GM20431 (cell line): ENCODE results near the gene EXOC6B.

ENCODE experiments used
- in situ Hi-C: fragments of 300-500 bp; cut with MseI, MboI; formaldehyde crosslinking; loops from one replicate; pipeline ENCODE4 v1.15.0; 2020; ENCODE audit warnings: low sequenced_read_pairs; ENCODE audit not compliant: unreplicated experiment

Gene EXOC6B

GRCh38 chr2:72332720-72333119 lies 493.1 kb downstream of the EXOC6B start:
- in situ Hi-C loops: no loop called here

GRCh38 chr2:72330652-72331051 lies 495.2 kb downstream of the EXOC6B start:
- in situ Hi-C loops: no loop called here

- in situ Hi-C loops: no loop called here
These were observed 499.1 kb downstream of the EXOC6B start for GRCh38 chr2:72326759-72327158.

- in situ Hi-C loops: no loop called here
These were observed 500.0 kb downstream of the EXOC6B start for GRCh38 chr2:72325592-72326422.

GRCh38 chr2:72316774-72317173 lies 509.1 kb downstream of the EXOC6B start:
- in situ Hi-C loops: no loop called here

- in situ Hi-C loops: no loop called here
These were observed 525.6 kb downstream of the EXOC6B start for GRCh38 chr2:72300147-72300684.

GRCh38 chr2:72293620-72294019 lies 532.2 kb downstream of the EXOC6B start:
- in situ Hi-C loops: no loop called here

GRCh38 chr2:72292433-72292832 lies 533.4 kb downstream of the EXOC6B start:
- in situ Hi-C loops: no loop called here

GRCh38 chr2:72291059-72291458 lies 534.8 kb downstream of the EXOC6B start:
- in situ Hi-C loops: no loop called here

- in situ Hi-C loops: no loop called here
These were observed 536.1 kb downstream of the EXOC6B start for GRCh38 chr2:72289736-72290135.

GRCh38 chr2:72289283-72289682 lies 536.5 kb downstream of the EXOC6B start:
- in situ Hi-C loops: no loop called here

- in situ Hi-C loops: no loop called here
These were observed 547.8 kb downstream of the EXOC6B start for GRCh38 chr2:72278046-72278445.

- in situ Hi-C loops: no loop called here
These were observed 549.0 kb downstream of the EXOC6B start for GRCh38 chr2:72276876-72277275.

- in situ Hi-C loops: no loop called here
These were observed 549.5 kb downstream of the EXOC6B start for GRCh38 chr2:72276356-72276755.

- in situ Hi-C loops: no loop called here
These were observed 550.7 kb downstream of the EXOC6B start for GRCh38 chr2:72275084-72275483.

- in situ Hi-C loops: no loop called here
These were observed 551.4 kb downstream of the EXOC6B start for GRCh38 chr2:72274380-72274797.

GRCh38 chr2:72273384-72273783 lies 552.4 kb downstream of the EXOC6B start:
- in situ Hi-C loops: no loop called here

- in situ Hi-C loops: no loop called here
These were observed 553.8 kb downstream of the EXOC6B start for GRCh38 chr2:72271766-72272641.

GRCh38 chr2:72271276-72271614 lies 554.6 kb downstream of the EXOC6B start:
- in situ Hi-C loops: no loop called here

GRCh38 chr2:72270556-72271275 lies 555.1 kb downstream of the EXOC6B start:
- in situ Hi-C loops: no loop called here

GRCh38 chr2:72263776-72264060 lies 562.1 kb downstream of the EXOC6B start:
- in situ Hi-C loops: no loop called here
